SU-DHL-6 (cell line): ENCODE data around the gene SPTBN1.

ENCODE experiments used
- CTCF ChIP-seq: fragments of 200-600 bp; sonication (generic); IDR thresholded peaks from one replicate; pipeline ENCODE4 v1.5.1; 2017; ENCODE audit warnings: antibody characterized with exemption, mild to moderate bottlenecking, low read length, moderate library complexity; ENCODE audit not compliant: insufficient read depth, poor library complexity, severe bottlenecking
- EZH2phosphoT487 ChIP-seq: fragments of 200-600 bp; sonication (generic), shearing (Covaris generic); conservative IDR thresholded peaks from 2 replicates; pipeline ENCODE4 v1.6.1; 2018; ENCODE audit warnings: mild to moderate bottlenecking, antibody characterized with exemption, low read length, moderate library complexity, mixed read lengths

- TF ChIP-seq CTCF (no peak), EZH2phosphoT487 (no peak)
These were observed 119.3 kb downstream of the SPTBN1 start for GRCh38 chr2:54575379-54575888.
